Activated CD4-positive, alpha-beta T cell treated with anti-CD3 and anti-CD28 coated beads, Interleukin-2, amount 10 ng/mL, durations not matched to agents 24 days and 14 days (primary cell): ENCODE results near the gene CIP2A. TPM values are rescaled to one million over a fixed set of nuclear protein-coding genes. Genes with fewer than 3 reads are reported as not detected.
"Not testable (repeated sequence)": the region's sequence is repeated elsewhere in the genome, so short reads cannot be mapped to it uniquely, and the experiment has no call there.

Experiments
- DNase-seq: peaks from one replicate; pipeline ENCODE4 v3.0.0; 2022
- H3K27ac Mint-ChIP-seq: one replicate; pipeline ENCODE4 v1.8.0; 2022; ENCODE audit warnings: mild to moderate bottlenecking, mixed read lengths
- H3K27me3 Mint-ChIP-seq: one replicate; pipeline ENCODE4 v1.8.0; 2022; ENCODE audit warnings: mixed read lengths
- H3K36me3 Mint-ChIP-seq: one replicate; pipeline ENCODE4 v1.8.0; 2022; ENCODE audit warnings: low read depth, mild to moderate bottlenecking, mixed read lengths
- H3K4me1 Mint-ChIP-seq: one replicate; pipeline ENCODE4 v1.8.0; 2021; ENCODE audit warnings: mixed read lengths
- H3K4me3 Mint-ChIP-seq: one replicate; pipeline ENCODE4 v1.8.0; 2022; ENCODE audit warnings: mild to moderate bottlenecking, moderate library complexity, mixed read lengths
- H3K9me3 Mint-ChIP-seq: one replicate; pipeline ENCODE4 v1.8.0; 2021; ENCODE audit warnings: mixed read lengths
- intact Hi-C: fragments of 100-400 bp; cut with micrococcal nuclease; formaldehyde crosslinking; loops from one replicate; pipeline ENCODE4 v1.15.1; 2023
- total RNA-seq: library from RNA; stranded (reverse); gene quantifications from 2 replicates; pipeline ENCODE4 v1.2.3, GENCODE V29; 2022

Gene CIP2A
- total RNA-seq: 48.3 and 58.3 TPM in 2 replicates

- peak within 1 kb of the TSS; percentile 98 for H3K27ac Mint-ChIP-seq
- peak; percentile 95 for DNase-seq
- H3K4me1 Mint-ChIP-seq: peaks cover 45% of the 10 kb centered on the region
- no peaks in the 10 kb centered on the region for H3K27me3 Mint-ChIP-seq
- peaks cover 14% of the 10 kb centered on the region for H3K36me3 Mint-ChIP-seq
- H3K4me3 Mint-ChIP-seq: peak within 1 kb of the TSS; percentile 97
- intact Hi-C loops: loop anchor here (1.0 to 10.0 kb wide), 10 partner anchors 9 to 1347 kb away; partner anchors contain the start of genes BBX, CD47, HHLA2 and IFT57
- no peaks in the 10 kb centered on the region for H3K9me3 Mint-ChIP-seq
Observed at GRCh38 chr3:108589081-108589997, at the start of gene CIP2A, which contains the start of gene DZIP3. Gene CIP2A (minus strand): TSS chr3:108589438. CDS start chr3:108589375, 63 bp downstream. Gene DZIP3 (plus strand): TSS chr3:108589722. CDS start chr3:108605407, 15,685 bp downstream.

GRCh38 chr3:108629974-108630373 lies 40.7 kb upstream of the CIP2A start:
- Mint-ChIP-seq H3K4me1 (no peaks in the 10 kb centered on the region), H3K27me3 (no peaks in the 10 kb centered on the region), H3K4me3 (no peak overlapping the region), H3K27ac (no peak overlapping the region), H3K36me3 (peaks cover 5% of the 10 kb centered on the region), H3K9me3 (no peaks in the 10 kb centered on the region)
- DNase-seq: no peak
- intact Hi-C loops: no loop called here

GRCh38 chr3:108623504-108623903 lies 34.3 kb upstream of the CIP2A start:
- Mint-ChIP-seq H3K9me3 (no peaks in the 10 kb centered on the region), H3K4me1 (no peaks in the 10 kb centered on the region), H3K27me3 (no peaks in the 10 kb centered on the region), H3K27ac (no peak overlapping the region), H3K4me3 (no peak overlapping the region), H3K36me3 (peaks cover 5% of the 10 kb centered on the region)
- intact Hi-C loops: no loop called here
- no peak for DNase-seq

GRCh38 chr3:108620250-108620649 lies 31.0 kb upstream of the CIP2A start:
- Mint-ChIP-seq H3K27me3 (no peaks in the 10 kb centered on the region), H3K9me3 (no peaks in the 10 kb centered on the region), H3K27ac (no peak overlapping the region), H3K4me1 (no peaks in the 10 kb centered on the region), H3K36me3 (peaks cover 6% of the 10 kb centered on the region), H3K4me3 (no peak overlapping the region)
- intact Hi-C loops: no loop called here
- no peak for DNase-seq

GRCh38 chr3:108616090-108616489 lies 26.9 kb upstream of the CIP2A start:
- H3K36me3 Mint-ChIP-seq, H3K27me3 Mint-ChIP-seq, DNase-seq, H3K9me3 Mint-ChIP-seq, intact Hi-C loops, H3K27ac Mint-ChIP-seq, H3K4me3 Mint-ChIP-seq, H3K4me1 Mint-ChIP-seq: not testable (repeated sequence)

GRCh38 chr3:108610651-108611050 lies 21.4 kb upstream of the CIP2A start:
- Mint-ChIP-seq H3K9me3 (no peaks in the 10 kb centered on the region), H3K36me3 (peaks cover 11% of the 10 kb centered on the region), H3K4me1 (peaks cover under 1% of the 10 kb centered on the region), H3K27ac (no peak overlapping the region), H3K4me3 (no peak overlapping the region), H3K27me3 (no peaks in the 10 kb centered on the region)
- intact Hi-C loops: no loop called here
- DNase-seq: no peak

DNA sequence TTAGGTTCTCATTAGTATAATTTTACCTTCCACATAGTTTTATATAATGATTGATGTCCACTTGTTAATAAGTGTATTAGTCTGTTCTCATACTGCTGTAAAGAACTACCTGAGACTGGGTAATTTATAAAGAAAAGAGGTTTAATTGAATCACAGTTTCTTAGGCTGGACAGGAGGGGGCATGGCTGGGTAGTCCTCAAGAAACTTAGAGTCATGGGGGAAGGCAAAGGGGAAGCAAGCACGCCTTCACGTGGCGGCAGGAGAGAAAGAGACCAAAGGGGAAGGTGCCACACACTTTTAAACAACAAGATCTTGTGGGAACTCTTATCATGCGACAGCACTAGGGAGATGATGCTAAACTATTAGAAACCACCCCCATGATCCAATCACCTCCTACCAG lies 19.5 kb upstream of the CIP2A start:
- H3K4me1 Mint-ChIP-seq: peaks cover 14% of the 10 kb centered on the region
- DNase-seq: no peak
- no peak overlapping the region for H3K27ac Mint-ChIP-seq
- peaks cover 8% of the 10 kb centered on the region for H3K36me3 Mint-ChIP-seq
- no peak overlapping the region for H3K4me3 Mint-ChIP-seq
- intact Hi-C loops: no loop called here
- no peaks in the 10 kb centered on the region for H3K9me3 Mint-ChIP-seq
- no peaks in the 10 kb centered on the region for H3K27me3 Mint-ChIP-seq

DNA sequence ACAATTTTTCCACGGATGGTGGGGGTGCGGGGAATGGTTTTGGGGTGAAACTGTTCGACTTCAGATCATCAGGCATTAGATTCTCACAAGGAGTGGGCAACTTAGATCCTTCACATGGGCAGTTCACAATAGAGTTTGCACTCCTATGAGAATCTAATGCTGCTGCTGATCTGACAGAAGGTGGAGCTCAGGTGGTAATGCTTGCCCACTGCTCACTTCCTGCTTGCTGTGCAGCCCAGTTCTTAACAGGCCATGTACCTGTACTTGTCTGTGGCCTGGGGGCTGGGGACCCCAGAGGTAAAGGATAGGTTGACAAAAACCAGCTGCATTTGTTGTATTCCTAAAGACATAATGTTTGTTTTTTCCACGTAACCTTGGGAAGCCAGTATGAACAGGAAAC lies 16.3 kb upstream of the CIP2A start:
- no peak overlapping the region for H3K4me3 Mint-ChIP-seq
- H3K27ac Mint-ChIP-seq: no peak overlapping the region

GRCh38 chr3:108605028-108605427 lies 15.8 kb upstream of the CIP2A start:
- Mint-ChIP-seq H3K4me3 (no peak overlapping the region), H3K9me3 (no peaks in the 10 kb centered on the region)
- intact Hi-C loops: no loop called here

More for the DNA sequence above, 16.3 kb upstream of the CIP2A start:
- Mint-ChIP-seq H3K36me3 (peaks cover 10% of the 10 kb centered on the region), H3K4me1 (peaks cover 34% of the 10 kb centered on the region), H3K27me3 (no peaks in the 10 kb centered on the region), H3K9me3 (no peaks in the 10 kb centered on the region)
- DNase-seq: peak; percentile 63
- intact Hi-C loops: no loop called here

DNA sequence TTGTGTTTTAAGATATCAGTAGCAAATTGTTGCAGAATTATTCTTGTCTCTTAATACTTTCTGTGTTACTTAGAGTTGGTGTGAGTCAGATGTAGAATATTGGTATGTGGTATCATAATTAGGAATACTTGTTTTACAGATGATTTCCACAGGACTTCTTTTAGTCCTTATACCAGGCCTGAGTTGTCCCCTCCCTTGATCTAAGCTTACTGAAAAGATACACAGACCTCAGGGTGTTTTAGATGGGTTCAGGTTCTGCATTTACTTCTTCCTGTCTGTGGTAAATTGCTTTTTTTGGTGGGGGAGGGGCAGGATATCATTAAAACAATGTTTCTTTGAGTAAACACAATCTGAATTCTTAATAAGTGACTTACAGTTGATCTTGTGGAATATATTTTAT lies 14.5 kb upstream of the CIP2A start:
- Mint-ChIP-seq H3K4me3 (peak overlapping the region; percentile 41), H3K4me1 (peaks cover 38% of the 10 kb centered on the region), H3K9me3 (no peaks in the 10 kb centered on the region), H3K36me3 (peaks cover 10% of the 10 kb centered on the region), H3K27me3 (no peaks in the 10 kb centered on the region), H3K27ac (peak overlapping the region; percentile 23)
- intact Hi-C loops: loop anchor here (2.0 to 5.0 kb wide), 2 partner anchors 15 to 204 kb away; partner anchors contain the start of genes CIP2A and DZIP3
- DNase-seq: peak; percentile 77

More at GRCh38 chr3:108605028-108605427, 15.8 kb upstream of the CIP2A start:
- Mint-ChIP-seq H3K4me1 (peaks cover 36% of the 10 kb centered on the region), H3K27ac (no peak overlapping the region), H3K27me3 (no peaks in the 10 kb centered on the region), H3K36me3 (peaks cover 10% of the 10 kb centered on the region)
- no peak for DNase-seq

DNA sequence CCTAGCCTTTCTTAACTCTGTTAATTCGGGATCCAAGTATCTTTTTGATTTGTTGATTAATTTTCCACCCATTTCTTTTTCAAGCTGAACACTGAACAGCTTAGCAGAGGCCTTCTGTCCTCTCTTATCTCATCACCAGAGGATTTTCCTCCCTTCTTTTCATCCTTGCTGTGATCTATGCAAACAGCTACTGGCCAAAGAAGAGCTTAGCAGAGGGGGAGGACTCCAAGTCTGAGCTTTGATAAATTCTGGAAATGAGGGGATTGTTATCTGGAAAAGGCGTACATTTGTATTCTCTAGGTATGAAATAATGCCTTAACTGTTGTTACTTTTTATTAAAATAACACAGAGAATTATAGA lies 13.7 kb upstream of the CIP2A start:
- peaks cover 9% of the 10 kb centered on the region for H3K36me3 Mint-ChIP-seq
- no peaks in the 10 kb centered on the region for H3K27me3 Mint-ChIP-seq
- DNase-seq: no peak
- intact Hi-C loops: loop anchor here (1.0 to 5.0 kb wide), 3 partner anchors 10 to 204 kb away; partner anchors contain the start of genes CIP2A and DZIP3
- peaks cover 38% of the 10 kb centered on the region for H3K4me1 Mint-ChIP-seq
- H3K4me3 Mint-ChIP-seq: peak overlapping the region; percentile 69
- no peaks in the 10 kb centered on the region for H3K9me3 Mint-ChIP-seq
- peak overlapping the region; percentile 77 for H3K27ac Mint-ChIP-seq

DNA sequence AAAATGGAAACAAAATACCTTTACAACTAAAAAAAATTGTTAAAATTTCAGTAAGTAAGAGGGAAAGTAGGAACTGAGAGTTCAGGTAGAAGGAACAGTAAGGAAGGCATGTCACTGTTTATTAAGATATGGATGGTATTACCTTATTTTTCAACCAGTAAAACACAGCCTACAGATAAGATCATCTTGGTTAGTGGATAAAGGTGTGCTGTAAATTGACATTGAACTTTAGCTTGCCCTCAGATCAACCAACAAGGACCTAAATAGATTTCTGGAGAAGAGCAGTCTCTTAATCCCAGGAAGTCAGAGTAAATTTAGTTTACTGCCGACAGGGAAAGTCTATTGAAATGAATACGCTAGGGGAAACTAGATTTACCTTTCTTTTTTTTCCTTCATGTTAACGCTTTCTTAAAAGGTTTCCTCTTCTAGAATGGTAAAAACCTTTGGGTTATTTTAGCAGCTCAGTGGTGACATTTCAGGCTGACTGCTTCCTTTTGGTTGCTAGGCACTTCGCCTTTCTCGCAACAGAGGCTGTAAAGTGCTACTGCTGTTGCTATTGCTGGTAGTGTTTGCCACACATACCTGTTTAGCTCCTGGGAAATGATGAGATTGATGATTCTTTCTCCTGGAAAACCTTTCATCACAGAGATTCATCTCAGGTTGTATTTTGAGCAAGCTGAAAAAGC lies 13.2 kb upstream of the CIP2A start:
- H3K4me1 Mint-ChIP-seq: peaks cover 38% of the 10 kb centered on the region
- no peaks in the 10 kb centered on the region for H3K9me3 Mint-ChIP-seq
- no peaks in the 10 kb centered on the region for H3K27me3 Mint-ChIP-seq
- H3K27ac Mint-ChIP-seq: peak overlapping the region; percentile 77
- H3K4me3 Mint-ChIP-seq: peak overlapping the region; percentile 69
- intact Hi-C loops: loop anchor here (1.0 to 5.0 kb wide), 3 partner anchors 9 to 205 kb away; partner anchors contain the start of genes CIP2A and DZIP3
- peak; percentile 84 for DNase-seq
- peaks cover 9% of the 10 kb centered on the region for H3K36me3 Mint-ChIP-seq

- intact Hi-C loops: loop anchor here (5.0 kb wide), 1 partner anchor 207 kb away; no protein-coding TSS in a partner anchor
- Mint-ChIP-seq H3K4me3 (no peak overlapping the region), H3K36me3 (peaks cover 7% of the 10 kb centered on the region), H3K4me1 (peaks cover 40% of the 10 kb centered on the region), H3K9me3 (no peaks in the 10 kb centered on the region), H3K27ac (no peak overlapping the region), H3K27me3 (no peaks in the 10 kb centered on the region)
- no peak for DNase-seq
Observed at GRCh38 chr3:108599677-108600409, 10.6 kb upstream of the CIP2A start.
